Activated naive CD4-positive, alpha-beta T cell treated with anti-CD3 and anti-CD28 coated beads, Interleukin-2, amount 50 U/mL, for 72 hours (primary cell): ENCODE measurements around the gene UGCG. TPM values are rescaled to one million over a fixed set of nuclear protein-coding genes. Genes with fewer than 3 reads are reported as not detected.
A peak's percentile ranks its signal among the peaks of the same experiment; 100 is the strongest.
"Not testable (repeated sequence)": the region's sequence is repeated elsewhere in the genome, so short reads cannot be mapped to it uniquely, and the experiment has no call there.

Experiments
- ATAC-seq, 2 donors: fragments of 150-1000 bp; cut with Tn5 transposase; 2 replicates each; pipeline ENCODE4 v1.10.0; 2021; ENCODE audit warnings: mild to moderate bottlenecking in 2 of 2, moderate library complexity in 2 of 2
- DNase-seq, 2 donors: peaks; one replicate each; pipeline ENCODE4 v3.0.0; 2021 to 2022; ENCODE audit warnings: low spot score in 2 of 2
- H3K27ac Mint-ChIP-seq, 2 donors: one replicate each; pipeline ENCODE4 v1.8.0; 2022; ENCODE audit warnings: mild to moderate bottlenecking in 2 of 2, mixed read lengths in 2 of 2
- H3K36me3 Mint-ChIP-seq, 2 donors: one replicate each; pipeline ENCODE4 v1.8.0; 2022; ENCODE audit warnings: mixed read lengths in 2 of 2
- H3K9me3 Mint-ChIP-seq, 2 donors: one replicate each; pipeline ENCODE4 v1.8.0; 2022; ENCODE audit warnings: mixed read lengths in 2 of 2
- total RNA-seq, 2 donors: library from RNA; stranded (reverse); gene quantifications; one replicate each; pipeline ENCODE4 v1.2.3, GENCODE V29; 2022

The UGCG gene
- total RNA-seq, 2 donors from 2014 or later: 12.5 to 23.5 TPM

DNA sequence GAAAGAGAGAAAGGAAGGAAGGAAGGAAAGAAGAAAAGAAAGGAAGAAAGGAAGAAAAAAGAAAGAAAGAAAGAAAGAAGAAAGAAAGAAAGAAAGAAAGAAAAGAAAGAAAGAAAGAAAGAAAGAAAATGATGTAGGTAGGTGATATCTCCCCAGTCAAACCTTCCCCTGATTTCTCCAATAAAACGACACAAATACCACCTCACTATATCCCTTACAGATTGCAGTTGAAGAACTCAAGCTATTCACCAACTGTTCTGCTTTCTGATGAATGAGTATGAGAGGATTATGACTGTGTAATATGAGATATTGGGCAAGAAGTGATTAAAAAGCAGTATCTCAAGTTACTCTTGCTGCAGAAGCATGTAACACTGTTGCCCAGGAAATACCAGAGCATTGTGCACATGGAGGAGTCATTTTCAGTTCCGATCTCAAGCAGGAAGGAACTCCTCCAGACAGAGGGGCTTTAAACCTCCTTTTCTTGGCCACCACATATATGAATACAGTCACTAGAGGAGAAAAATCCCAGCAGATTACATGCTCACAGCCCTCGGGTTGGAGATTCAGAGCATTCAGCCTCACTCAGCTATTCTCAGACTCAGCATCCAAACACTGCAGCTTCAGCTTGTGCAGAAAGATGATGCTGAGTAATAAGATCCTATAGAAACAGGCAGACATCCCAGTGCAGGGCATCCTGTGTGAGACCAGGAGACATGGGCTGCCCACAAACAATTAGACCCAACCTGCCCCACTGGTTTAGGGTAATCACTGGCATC lies 61.4 kb downstream of the UGCG start:
- ATAC-seq (peak; percentile 72 to 91), DNase-seq (peak in 1 of 2 donors; percentile 13)
- H3K9me3 Mint-ChIP-seq: no peaks in the 10 kb centered on the region
- H3K36me3 Mint-ChIP-seq: no peaks in the 10 kb centered on the region
- H3K27ac Mint-ChIP-seq: no peak overlapping the region

- no peak overlapping the region for H3K27ac Mint-ChIP-seq
- no peaks in the 10 kb centered on the region for H3K9me3 Mint-ChIP-seq
- DNase-seq (no peak), ATAC-seq (peak in 1 of 2 donors; percentile 23)
- H3K36me3 Mint-ChIP-seq: no peaks in the 10 kb centered on the region
These were observed 63.1 kb downstream of the UGCG start for GRCh38 chr9:111959468-111960359.

DNA sequence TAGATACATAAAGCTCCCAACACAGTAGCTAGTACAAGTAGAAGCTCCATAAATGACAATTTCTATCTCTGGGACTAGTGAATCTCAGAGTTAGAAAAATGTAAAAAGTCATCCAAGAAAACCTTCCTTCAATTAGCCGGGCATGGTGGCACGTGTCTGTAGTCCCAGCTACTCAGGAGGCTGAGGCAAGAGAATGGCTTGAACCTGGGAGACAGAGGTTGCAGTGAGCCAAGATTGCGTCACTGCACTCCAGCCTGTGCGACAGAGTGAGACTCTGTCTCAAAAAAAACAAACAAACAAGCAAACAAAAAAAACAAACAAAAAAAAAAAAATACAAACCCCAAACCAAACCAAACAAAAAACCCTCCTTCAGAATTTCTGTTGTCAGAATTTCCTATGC lies 63.9 kb downstream of the UGCG start:
- ATAC-seq, H3K36me3 Mint-ChIP-seq, DNase-seq, H3K27ac Mint-ChIP-seq, H3K9me3 Mint-ChIP-seq: not testable (repeated sequence)

- no peaks in the 10 kb centered on the region for H3K36me3 Mint-ChIP-seq
- DNase-seq: no peak
- no peaks in the 10 kb centered on the region for H3K9me3 Mint-ChIP-seq
- ATAC-seq: no peak
- H3K27ac Mint-ChIP-seq: no peak overlapping the region
These were observed 64.4 kb downstream of the UGCG start for GRCh38 chr9:111961009-111961408.

DNA sequence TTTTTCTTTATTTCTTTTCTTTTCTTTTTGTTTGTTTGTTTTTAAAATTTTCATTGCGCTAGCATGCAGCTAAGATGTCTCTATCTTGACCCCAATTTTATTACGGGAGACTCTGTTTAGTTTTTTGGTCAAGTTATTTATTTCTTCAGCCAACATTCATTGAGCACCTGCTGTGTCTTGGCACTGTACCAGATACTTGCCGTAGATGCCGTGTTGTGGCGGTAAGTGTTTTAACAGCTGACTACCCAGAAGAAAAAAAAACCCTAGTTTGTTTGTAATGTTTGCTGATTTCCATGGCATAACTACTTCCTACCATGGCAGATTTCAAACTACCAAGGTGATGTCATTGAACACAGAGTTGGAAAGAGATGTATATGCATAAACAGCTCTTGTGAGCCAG lies 65.0 kb downstream of the UGCG start:
- Mint-ChIP-seq H3K9me3 (no peaks in the 10 kb centered on the region), H3K27ac (no peak overlapping the region), H3K36me3 (no peaks in the 10 kb centered on the region)
- ATAC-seq (no peak), DNase-seq (no peak)

DNA sequence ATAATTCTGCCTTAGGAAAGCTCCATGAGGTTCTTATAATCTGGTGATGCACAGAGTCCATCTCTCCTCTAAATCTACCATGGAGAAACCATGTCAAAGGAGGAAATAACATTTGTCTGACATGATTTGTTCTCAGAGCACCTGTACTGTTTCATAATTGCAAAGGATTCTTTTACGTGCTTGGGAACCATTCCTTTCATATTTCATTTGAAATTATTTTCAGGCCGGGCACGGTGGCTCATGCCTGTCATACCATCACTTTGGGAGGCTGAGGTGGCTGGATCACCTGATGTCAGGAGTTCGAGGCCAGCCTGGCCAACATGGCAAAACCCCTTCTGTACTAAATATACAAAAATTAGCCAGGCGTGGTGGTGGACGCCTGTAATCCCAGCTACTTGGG lies 65.4 kb downstream of the UGCG start:
- Mint-ChIP-seq H3K27ac (no peak overlapping the region), H3K36me3 (no peaks in the 10 kb centered on the region), H3K9me3 (no peaks in the 10 kb centered on the region)
- ATAC-seq (no peak), DNase-seq (no peak)

- Mint-ChIP-seq H3K9me3 (no peaks in the 10 kb centered on the region), H3K27ac (no peak overlapping the region), H3K36me3 (no peaks in the 10 kb centered on the region)
- ATAC-seq (no peak), DNase-seq (no peak)
These were observed 67.4 kb downstream of the UGCG start for GRCh38 chr9:111963995-111964394.

DNA sequence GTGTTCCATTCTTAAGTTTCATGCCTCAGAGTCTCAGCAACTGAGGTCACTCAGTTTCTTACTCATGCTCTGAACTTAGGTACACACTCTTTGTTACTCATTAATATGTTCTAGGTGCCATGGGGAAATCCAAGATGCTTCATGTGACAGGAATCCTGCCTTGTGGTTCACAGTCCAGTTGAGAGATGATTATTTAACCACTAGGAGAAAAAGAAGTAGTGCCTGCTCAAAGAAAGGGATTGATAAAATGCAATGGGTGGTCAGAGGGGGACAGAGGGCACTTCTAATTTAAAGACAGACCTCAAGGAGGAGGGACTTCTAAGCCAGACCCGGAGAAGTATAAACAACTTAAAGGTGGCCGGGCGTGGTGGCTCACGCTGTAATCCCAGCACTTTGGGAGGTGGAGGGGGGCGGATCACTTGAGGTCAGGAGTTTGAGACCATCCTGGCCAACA lies 69.0 kb downstream of the UGCG start:
- ATAC-seq (peak; percentile 95 to 99), DNase-seq (peak in 1 of 2 donors; percentile 22)
- H3K27ac Mint-ChIP-seq: peak overlapping the region in 1 of 2 donors; percentile 43
- H3K9me3 Mint-ChIP-seq: no peaks in the 10 kb centered on the region
- no peaks in the 10 kb centered on the region for H3K36me3 Mint-ChIP-seq

GRCh38 chr9:111966124-111966723 lies 69.6 kb downstream of the UGCG start:
- Mint-ChIP-seq H3K36me3 (no peaks in the 10 kb centered on the region), H3K9me3 (peaks cover 0 to 4% of the 10 kb centered on the region in 2 donors), H3K27ac (peak overlapping the region in 1 of 2 donors; percentile 43)
- DNase-seq (no peak), ATAC-seq (no peak)

GRCh38 chr9:111966861-111967291 lies 70.3 kb downstream of the UGCG start:
- ATAC-seq: peak in 1 of 2 donors; percentile 27
- H3K36me3 Mint-ChIP-seq: no peaks in the 10 kb centered on the region
- H3K9me3 Mint-ChIP-seq: peaks cover 0 to 4% of the 10 kb centered on the region in 2 donors
- no peak overlapping the region for H3K27ac Mint-ChIP-seq
- DNase-seq: no peak

DNA sequence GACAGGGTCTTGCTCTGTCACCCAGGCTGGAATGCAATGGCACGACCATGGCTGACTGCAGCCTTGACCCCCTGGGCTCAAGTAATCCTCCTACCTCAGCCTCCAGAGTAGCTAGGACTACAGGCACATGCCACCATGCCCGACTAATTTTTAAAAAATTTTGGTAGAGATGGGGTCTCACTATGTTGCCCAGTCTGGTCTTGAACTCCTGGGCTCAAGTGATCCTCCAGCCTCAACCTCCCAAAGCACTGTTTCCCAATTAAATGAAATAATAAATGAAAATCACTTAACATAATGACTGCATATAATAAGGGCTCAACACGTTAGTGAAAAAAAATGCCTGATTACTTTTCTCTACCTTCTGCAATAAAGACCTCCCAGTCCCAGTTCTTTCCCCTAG lies 71.0 kb downstream of the UGCG start:
- Mint-ChIP-seq H3K36me3 (no peaks in the 10 kb centered on the region), H3K27ac (no peak overlapping the region), H3K9me3 (peaks cover 0 to 4% of the 10 kb centered on the region in 2 donors)
- ATAC-seq (no peak), DNase-seq (no peak)

DNA sequence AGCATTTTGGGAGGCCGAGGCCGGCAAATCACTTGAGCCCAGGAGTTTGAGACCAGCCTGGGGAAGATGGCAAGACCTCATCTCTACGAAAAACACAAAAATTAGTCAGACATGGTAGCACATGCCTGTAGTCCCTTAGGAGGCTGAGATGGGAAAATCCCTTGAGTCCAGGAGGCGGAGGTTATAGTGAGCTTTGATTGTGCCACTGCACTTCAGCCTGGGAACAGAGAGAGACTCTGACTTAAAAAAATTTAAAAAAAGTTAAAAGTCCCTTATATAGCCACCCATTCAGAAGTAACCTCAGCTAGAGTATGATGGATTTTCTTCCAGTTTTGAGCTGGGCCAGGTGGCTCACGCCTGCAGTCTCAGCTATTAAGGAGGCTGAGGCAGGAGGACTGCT lies 72.4 kb downstream of the UGCG start:
- ATAC-seq (no peak), DNase-seq (no peak)
- Mint-ChIP-seq H3K27ac (no peak overlapping the region), H3K36me3 (no peaks in the 10 kb centered on the region), H3K9me3 (peaks cover 0 to 4% of the 10 kb centered on the region in 2 donors)

DNA sequence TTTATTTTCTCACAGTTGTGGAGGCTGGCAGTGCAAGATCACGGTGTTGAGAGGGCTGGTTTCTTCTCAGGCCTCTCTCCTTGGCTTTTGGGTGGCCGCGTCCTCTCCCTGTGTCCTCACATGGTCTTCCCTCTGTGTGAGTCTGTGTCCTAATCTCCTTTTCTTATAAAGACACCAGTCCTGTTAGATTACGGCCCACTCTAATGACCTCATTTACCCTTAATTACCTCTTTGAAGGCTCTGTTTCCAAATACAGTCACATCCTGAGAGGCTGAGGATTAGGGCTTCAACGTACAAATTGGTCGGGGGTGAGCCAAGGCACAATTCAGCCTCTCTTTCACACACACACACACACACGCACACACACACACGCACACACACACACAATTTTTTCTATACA lies 73.0 kb downstream of the UGCG start:
- H3K9me3 Mint-ChIP-seq: peaks cover 0 to 4% of the 10 kb centered on the region in 2 donors
- no peak overlapping the region for H3K27ac Mint-ChIP-seq
- no peaks in the 10 kb centered on the region for H3K36me3 Mint-ChIP-seq
- ATAC-seq (no peak), DNase-seq (no peak)

DNA sequence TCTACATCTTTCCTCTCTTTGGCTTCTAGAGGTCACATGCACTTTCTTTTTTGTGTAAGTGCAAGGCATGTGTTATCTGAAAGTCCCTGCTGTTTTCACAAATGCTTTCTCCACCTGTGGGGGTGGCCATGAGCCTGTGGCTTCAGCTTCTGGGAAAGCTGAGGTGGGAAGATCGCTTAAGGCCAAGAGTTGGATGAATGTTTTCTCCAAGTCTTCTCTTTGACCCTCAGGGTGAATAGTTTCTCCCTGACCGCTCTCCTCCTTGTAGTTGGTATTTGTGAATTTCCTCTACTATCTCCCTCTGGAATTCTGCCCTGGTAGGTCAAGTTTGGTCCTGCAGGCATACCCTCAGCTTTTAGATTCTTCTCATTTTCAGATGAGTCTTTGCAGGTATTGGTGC lies 74.2 kb downstream of the UGCG start:
- no peak overlapping the region for H3K27ac Mint-ChIP-seq
- no peak for DNase-seq
- H3K36me3 Mint-ChIP-seq: no peaks in the 10 kb centered on the region
- no peak for ATAC-seq
- H3K9me3 Mint-ChIP-seq: peaks cover 0 to 4% of the 10 kb centered on the region in 2 donors

GRCh38 chr9:111974092-111974681 lies 77.6 kb downstream of the UGCG start:
- no peak for ATAC-seq
- no peak for DNase-seq
- Mint-ChIP-seq H3K36me3 (no peaks in the 10 kb centered on the region), H3K27ac (no peak overlapping the region), H3K9me3 (peaks cover 0 to 4% of the 10 kb centered on the region in 2 donors)

DNA sequence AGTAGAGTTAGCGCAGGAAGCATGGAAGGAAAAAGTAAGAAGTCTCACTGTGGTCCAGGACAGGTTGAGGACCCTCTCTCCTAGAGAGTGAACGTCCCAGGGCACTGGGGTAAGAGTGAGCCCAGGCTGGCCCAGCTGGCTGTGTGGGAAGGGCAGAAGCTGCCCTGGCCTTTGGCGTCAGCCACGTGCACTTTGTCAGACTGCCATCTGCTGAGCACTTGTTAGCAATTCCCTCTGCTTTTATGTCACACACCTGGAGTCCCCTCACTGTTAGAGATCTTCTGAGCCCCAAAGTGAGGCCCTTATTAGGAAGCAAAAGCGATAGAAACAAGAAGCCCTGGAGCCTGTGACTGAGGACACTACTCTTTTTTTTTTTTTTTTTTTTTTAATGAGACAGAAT lies 79.1 kb downstream of the UGCG start:
- no peak for DNase-seq
- H3K9me3 Mint-ChIP-seq: peaks cover 0 to 4% of the 10 kb centered on the region in 2 donors
- ATAC-seq: peak in 1 of 2 donors; percentile 49

GRCh38 chr9:111978616-111979015 lies 82.0 kb downstream of the UGCG start:
- Mint-ChIP-seq H3K27ac (no peak overlapping the region), H3K9me3 (no peaks in the 10 kb centered on the region), H3K36me3 (no peaks in the 10 kb centered on the region)
- DNase-seq: no peak
- no peak for ATAC-seq

More for the DNA sequence above, 79.1 kb downstream of the UGCG start:
- no peak overlapping the region for H3K27ac Mint-ChIP-seq
- H3K36me3 Mint-ChIP-seq: no peaks in the 10 kb centered on the region
